NT2/D1 (cell line): ENCODE measurements around the gene ISCA1.

Experiments
- YY1 ChIP-seq: IDR thresholded peaks from 2 replicates; pipeline ENCODE4 v1.6.1; 2011; ENCODE audit not compliant: insufficient read length, insufficient read depth
- ZNF274 ChIP-seq: IDR thresholded peaks from 2 replicates; pipeline ENCODE4 v1.6.1; 2011; ENCODE audit warnings: mild to moderate bottlenecking, low read depth, low read length

DNA sequence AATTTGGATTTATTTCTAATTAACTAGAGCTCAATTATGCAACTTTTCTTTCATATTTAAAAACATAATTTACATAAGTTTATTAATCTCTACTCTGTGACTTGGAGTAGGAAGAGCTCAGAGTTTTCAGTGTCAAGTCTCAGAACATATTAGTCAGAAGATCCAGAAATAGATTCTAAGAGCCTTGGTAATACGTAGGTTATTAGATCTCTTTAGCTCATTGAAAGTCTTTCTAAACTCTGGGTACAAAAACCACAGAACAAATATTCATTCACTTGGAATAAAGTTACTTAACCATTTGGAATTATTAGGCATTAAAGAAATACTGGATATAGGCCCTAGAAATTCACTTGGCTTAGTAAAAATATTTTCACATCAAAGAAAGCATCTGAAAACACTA, 26.3 kb upstream of the ISCA1 start:
- TF ChIP-seq ZNF274 (no peak), YY1 (no peak)
